Prostate gland (tissue), 2 donors: ENCODE results near the gene FAF1. TPM values are rescaled to one million over a fixed set of nuclear protein-coding genes. Genes with fewer than 3 reads are reported as not detected.
"Not testable (repeated sequence)": the region's sequence is repeated elsewhere in the genome, so short reads cannot be mapped to it uniquely, and the experiment has no call there.

ENCODE experiments used
- DNase-seq: peaks from one replicate; pipeline ENCODE4 v3.0.0-alpha.2; 2019; ENCODE audit warnings: low spot score
- H3K27ac ChIP-seq, 2 donors: fragments of 200-600 bp; sonication (generic); 2 replicates each; pipeline ENCODE4 v1.5.1; 2017 to 2019
- H3K27me3 ChIP-seq: fragments of 200-600 bp; sonication (generic); replicated peaks from 2 replicates; pipeline ENCODE4 v1.5.1; 2019; ENCODE audit not compliant: insufficient read depth
- H3K36me3 ChIP-seq, 2 donors: fragments of 200-600 bp; sonication (generic); 1 replicate in 1 of 2; 2 replicates in 1 of 2; pipeline versions ENCODE4 v1.5.1 to v1.8.1; 2017 to 2019
- H3K4me1 ChIP-seq: fragments of 200-600 bp; sonication (generic); replicated peaks from 2 replicates; pipeline ENCODE4 v1.5.1; 2019
- H3K4me3 ChIP-seq, 2 donors: fragments of 200-600 bp; sonication (generic); 2 replicates each; pipeline ENCODE4 v1.5.1; 2017 to 2019
- H3K9me3 ChIP-seq: fragments of 200-600 bp; sonication (generic); 2 replicates; pipeline ENCODE4 v1.5.1; 2017
- CTCF ChIP-seq, 4 experiments: fragments of 200-600 bp in 2 of 4; fragments of 450-650 bp in 2 of 4; sonication (generic) in 2 of 4; IDR thresholded peaks; 1 replicate in 3 of 4; 2 replicates in 1 of 4; pipeline ENCODE4 v1.5.1; 2016 to 2019; ENCODE audit warnings: antibody characterized with exemption in 4 of 4, mild to moderate bottlenecking in 2 of 4, moderate library complexity in 2 of 4
- POLR2A ChIP-seq: fragments of 450-650 bp; IDR thresholded peaks from one replicate; pipeline ENCODE4 v1.6.1; 2016; ENCODE audit warnings: antibody characterized with exemption, mild to moderate bottlenecking
- POLR2AphosphoS5 ChIP-seq: sonication (generic); formaldehyde crosslinking; IDR thresholded peaks from one replicate; pipeline ENCODE4 v1.6.1; 2017; ENCODE audit warnings: antibody characterized with exemption
- WGBS: methylation state at CpG from one replicate; pipeline ENCODE4 v1.1.5; 2018; 5-methylcytosine and 5-hydroxymethylcytosine counted together
- intact Hi-C: fragments of 100-400 bp; cut with DNase I; formaldehyde crosslinking; loops from one replicate; pipeline ENCODE4 v1.14.2; 2022
- total RNA-seq, 2 donors: library from RNA; depleted of rRNA; stranded (reverse); fragments of >200 nt; gene quantifications; one replicate each; pipeline ENCODE4 v1.1.0, GENCODE V29; 2016

FAF1 gene
- total RNA-seq, 2 donors from 2014 or later, result 40.4 to 41.5 TPM

DNA sequence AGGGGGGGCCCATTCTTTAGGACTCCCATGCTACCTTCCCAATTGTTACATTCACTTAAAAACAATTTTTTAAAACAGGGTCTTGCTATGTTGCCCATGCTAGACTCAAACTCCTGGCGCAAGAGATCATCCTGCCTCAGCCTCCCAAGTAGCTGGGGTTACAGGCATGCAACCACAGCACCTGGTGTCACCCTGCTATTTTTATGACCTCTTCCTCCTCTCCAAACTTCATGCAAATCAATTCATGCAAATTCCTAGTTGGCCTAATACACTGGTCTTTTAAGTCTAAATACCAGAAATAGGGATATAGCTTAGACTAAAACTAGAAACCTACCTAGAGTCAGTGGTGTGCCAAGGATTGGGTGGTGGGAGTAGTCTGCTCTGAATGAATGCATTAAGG is 40.1 kb upstream of the FAF1 start:
- 96% methylated on average over 1 of the region's 1 CpG for WGBS
- no peak for TF ChIP-seq POLR2A
- TF ChIP-seq POLR2AphosphoS5, result no peak
- no peaks in the 10 kb centered on the region for H3K36me3 ChIP-seq
- H3K4me3 ChIP-seq, result no peak overlapping the region
- H3K4me1 ChIP-seq, result no peaks in the 10 kb centered on the region
- no peak overlapping the region for H3K27ac ChIP-seq
- DNase-seq, result no peak
- H3K27me3 ChIP-seq, result no peaks in the 10 kb centered on the region
- intact Hi-C loops, result no loop called here
- no peaks in the 10 kb centered on the region for H3K9me3 ChIP-seq

DNA sequence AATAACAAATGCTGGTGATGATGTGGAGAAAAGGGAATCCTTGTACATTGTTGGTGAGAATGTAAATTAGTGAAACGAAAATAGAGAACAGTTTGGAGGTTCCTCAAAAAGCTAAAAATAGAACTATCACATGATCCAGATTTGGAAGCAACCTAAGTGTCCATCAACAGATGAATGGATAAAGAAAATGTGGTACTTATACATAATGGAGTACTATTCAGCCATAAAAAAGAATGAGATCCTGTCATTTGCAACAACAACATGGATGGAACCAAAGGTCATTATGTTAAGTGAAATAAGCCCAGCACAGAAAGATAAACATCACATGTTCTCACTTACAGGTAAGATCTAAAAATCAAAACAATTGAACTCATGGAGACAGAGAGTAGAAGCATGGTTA is 39.3 kb upstream of the FAF1 start:
- H3K27ac ChIP-seq, H3K9me3 ChIP-seq, DNase-seq, H3K4me1 ChIP-seq, H3K27me3 ChIP-seq, intact Hi-C loops, H3K4me3 ChIP-seq, H3K36me3 ChIP-seq: not testable (repeated sequence)
- 68% methylated on average over 1 of the region's 1 CpG for WGBS

DNA sequence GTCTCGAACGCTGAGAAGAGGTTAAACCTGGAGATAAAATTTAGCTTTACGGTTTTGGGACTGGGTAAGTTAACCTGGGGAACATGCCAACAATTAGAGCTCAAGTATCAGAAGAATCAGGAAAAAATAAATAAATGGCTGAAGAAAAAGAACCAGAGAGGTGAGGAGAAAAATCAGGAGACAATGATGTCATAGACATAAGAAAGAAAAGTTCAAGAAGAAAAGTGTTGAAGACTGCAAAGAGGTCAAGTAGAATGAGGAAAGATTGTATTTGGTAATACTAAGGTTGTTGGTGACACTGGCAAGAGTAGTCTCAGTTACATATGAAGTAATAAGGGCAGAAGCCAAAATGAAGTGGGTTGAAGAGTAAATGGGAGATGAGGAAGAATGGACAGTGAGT is 36.0 kb upstream of the FAF1 start:
- no peaks in the 10 kb centered on the region for H3K9me3 ChIP-seq
- no peak overlapping the region for H3K27ac ChIP-seq
- TF ChIP-seq POLR2A, result no peak
- TF ChIP-seq POLR2AphosphoS5, result no peak
- no peak for TF ChIP-seq CTCF (IDR thresholded peaks at IDR 0.05)
- H3K27me3 ChIP-seq, result no peaks in the 10 kb centered on the region
- WGBS, result 46% methylated on average over 3 of the region's 3 CpGs
- H3K4me1 ChIP-seq, result no peaks in the 10 kb centered on the region
- intact Hi-C loops, result no loop called here
- no peaks in the 10 kb centered on the region for H3K36me3 ChIP-seq
- no peak for DNase-seq
- H3K4me3 ChIP-seq, result no peak overlapping the region

DNA sequence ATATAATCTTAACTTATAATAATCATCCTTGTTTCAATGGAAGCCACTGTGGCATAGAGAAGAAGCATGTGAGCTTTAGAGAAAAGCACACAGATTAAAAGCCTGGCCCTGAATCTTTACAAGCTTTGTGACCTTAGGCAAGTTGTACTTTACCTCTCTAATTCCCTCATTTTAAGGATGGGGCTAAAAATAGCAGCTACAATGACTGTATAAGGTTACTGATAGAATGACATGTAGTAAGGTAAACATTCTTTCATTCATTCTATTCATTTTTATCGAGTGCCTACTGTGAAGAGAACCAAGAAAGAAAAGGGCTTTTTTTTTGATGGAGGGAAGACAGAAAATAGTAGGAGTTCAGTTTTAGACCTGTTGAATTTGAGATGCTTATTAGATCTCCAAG is 35.6 kb upstream of the FAF1 start:
- H3K9me3 ChIP-seq, result no peaks in the 10 kb centered on the region
- no peaks in the 10 kb centered on the region for H3K4me1 ChIP-seq
- TF ChIP-seq POLR2AphosphoS5 (no peak), CTCF (IDR thresholded peaks at IDR 0.05) (no peak), POLR2A (no peak)
- no peak for DNase-seq
- H3K27ac ChIP-seq, result no peak overlapping the region
- no peak overlapping the region for H3K4me3 ChIP-seq
- no peaks in the 10 kb centered on the region for H3K27me3 ChIP-seq
- intact Hi-C loops, result no loop called here
- H3K36me3 ChIP-seq, result no peaks in the 10 kb centered on the region
- 19% methylated on average over 1 of the region's 1 CpG for WGBS

DNA sequence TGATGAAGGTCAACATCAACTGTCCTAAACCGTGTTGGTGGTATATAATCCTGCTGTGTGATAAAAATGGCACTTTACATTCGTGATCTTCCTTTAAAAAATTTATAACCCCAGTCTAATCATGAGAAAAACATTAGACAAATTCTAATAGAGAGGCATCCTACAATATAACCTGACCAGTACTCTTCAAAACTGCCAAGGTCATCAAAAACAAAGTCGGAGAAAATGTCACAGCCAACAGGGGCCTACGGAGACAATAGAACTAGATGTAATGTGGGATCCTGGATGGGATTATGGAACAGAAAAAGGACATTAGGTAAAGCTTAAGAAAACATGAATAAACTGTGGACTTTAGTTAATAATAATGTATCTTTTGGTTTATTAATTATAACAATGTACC is 34.9 kb upstream of the FAF1 start:
- TF ChIP-seq POLR2A (no peak), POLR2AphosphoS5 (no peak), CTCF (IDR thresholded peaks at IDR 0.05) (no peak)
- WGBS, result 68% methylated on average over 4 of the region's 4 CpGs
- Histone ChIP-seq H3K36me3 (no peaks in the 10 kb centered on the region), H3K9me3 (no peaks in the 10 kb centered on the region), H3K4me1 (no peaks in the 10 kb centered on the region), H3K27me3 (no peaks in the 10 kb centered on the region), H3K27ac (no peak overlapping the region), H3K4me3 (no peak overlapping the region)
- no peak for DNase-seq
- intact Hi-C loops, result no loop called here

- Histone ChIP-seq H3K4me1 (no peaks in the 10 kb centered on the region), H3K4me3 (no peak overlapping the region), H3K27ac (no peak overlapping the region), H3K27me3 (no peaks in the 10 kb centered on the region), H3K36me3 (no peaks in the 10 kb centered on the region), H3K9me3 (no peaks in the 10 kb centered on the region)
- 91% methylated on average over 3 of the region's 3 CpGs for WGBS
- DNase-seq, result no peak
- TF ChIP-seq CTCF (IDR thresholded peaks at IDR 0.05) (no peak), POLR2AphosphoS5 (no peak), POLR2A (no peak)
- intact Hi-C loops, result no loop called here
Measured at GRCh38 chr1:50993645-50994044, 33.6 kb upstream of the FAF1 start.
